Measurements from ENCODE around the gene NCBP2.

Gene NCBP2

DNA sequence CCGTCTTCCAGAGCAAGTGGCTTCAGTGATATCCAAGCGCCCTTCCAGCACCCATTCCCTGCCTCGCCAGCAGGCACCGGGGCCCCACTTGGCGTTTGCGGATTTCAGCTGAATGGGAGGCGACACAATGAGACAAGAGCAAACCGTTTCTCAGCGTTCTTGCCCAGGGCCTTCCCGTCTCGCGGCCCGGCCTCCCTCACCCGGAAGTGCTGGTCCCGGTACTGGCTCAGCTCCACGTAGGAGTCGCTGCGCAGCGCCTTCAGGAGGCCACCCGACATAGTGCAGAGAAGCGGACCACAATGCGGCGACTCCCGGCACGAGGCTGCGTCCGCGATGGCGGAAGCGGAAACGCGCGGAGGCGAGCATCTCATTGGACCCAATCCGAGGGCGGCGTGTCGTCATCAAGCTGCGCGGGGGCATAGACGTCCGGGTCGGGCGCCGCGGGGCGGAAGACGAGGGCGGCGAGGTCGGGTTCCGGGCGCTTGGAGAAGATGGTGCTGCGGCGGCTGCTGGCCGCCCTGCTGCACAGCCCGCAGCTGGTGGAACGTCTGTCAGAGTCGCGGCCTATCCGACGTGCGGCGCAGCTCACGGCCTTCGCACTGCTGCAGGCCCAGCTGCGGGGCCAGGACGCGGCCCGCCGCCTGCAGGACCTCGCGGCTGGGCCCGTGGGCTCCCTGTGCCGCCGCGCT, at the start of gene NCBP2:
NCBP2 (minus strand) TSS at position 303 of the 689 bp plus-strand sequence; CDS start at position 278, 25 bp downstream.
- DNase-seq: peak; percentile 100

DNA sequence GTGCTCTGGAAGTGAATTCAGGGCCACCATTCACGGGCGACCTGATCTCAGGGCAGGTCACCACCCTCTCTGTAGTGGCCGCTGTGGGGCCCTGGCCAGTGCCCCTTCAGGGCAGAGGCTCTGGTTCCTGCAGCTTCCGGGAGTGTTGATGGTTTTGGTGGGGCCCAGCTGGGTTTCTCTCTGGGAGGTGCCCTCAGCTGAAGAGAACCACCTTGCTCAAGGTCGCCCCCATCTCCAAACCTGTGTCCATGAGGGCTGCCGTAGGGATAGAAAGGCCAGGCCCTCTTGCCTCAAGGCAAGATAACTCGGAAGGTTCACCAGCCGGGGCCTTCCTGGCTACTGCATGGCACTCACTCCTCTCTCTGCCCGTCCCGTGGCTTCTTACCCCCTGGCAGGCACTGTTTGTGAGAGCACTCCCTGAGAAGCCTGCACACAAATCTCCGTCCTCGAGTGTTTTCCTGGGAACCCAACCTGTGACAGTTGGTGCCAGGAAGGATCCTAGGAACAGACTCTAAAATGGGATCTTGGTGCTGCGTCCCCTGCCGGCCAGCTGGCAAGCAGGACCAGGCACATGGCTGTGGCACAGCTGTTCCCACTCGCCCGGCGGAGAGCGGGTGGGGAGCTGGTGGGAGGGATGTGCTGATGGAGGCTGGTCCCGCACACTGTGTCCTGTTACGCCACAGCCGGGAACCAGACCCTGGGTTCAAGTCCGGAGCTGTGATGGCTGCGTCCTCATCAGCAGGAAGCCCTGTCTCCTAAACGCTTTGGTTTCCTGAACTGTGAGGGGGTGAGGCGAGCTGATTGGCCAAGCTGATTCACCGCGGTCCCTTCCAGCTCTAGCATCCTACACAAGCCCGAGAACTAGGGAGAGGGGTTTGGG, 49.5 kb upstream of the NCBP2 start:
- DNase-seq: no peak

DNA sequence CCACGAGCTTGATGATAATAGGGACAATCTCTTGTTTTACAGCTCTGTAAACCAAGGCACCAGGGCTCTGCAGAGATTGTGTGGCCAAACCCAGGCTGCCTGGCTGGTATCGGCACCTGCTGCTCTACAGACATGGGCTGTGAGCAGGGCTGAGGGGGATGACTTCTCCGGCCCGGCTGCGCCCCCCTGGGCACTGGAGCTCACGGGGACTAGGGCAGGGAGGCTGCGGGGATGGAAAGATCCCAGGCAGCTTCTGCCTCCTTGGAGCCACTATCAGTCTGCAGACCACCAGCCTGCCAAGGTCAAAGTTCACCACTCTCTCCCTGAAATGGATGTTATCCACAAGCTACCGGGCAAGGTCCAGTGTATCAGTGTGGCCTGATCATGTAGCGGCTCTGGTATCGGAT, 48.3 kb upstream of the NCBP2 start:
- DNase-seq: no peak

DNA sequence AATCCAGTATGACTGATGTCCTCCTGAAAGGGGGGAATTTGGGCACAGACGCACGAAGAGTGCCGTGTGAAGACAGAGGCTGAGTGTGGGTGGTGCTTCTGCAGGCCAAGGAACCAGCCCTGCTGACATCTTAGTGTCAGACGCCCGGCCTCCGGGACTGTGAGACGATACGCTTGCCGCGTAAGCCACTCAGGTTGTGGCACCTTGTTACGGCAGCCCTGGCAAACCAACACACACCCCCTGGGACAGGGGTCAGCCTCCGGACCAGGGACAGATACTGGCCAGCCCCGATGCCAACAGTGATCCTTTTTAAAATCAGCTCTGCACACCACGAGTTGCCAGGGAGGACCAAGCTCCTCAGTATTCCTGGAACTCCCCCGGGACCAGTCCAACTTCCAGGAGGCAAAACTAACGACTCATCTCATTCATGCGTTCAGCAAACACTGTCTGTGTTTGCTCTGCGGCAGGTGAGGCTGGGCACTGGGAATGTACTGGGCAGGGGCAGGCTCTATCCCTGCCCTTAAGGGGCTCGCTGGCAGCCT, 47.5 kb upstream of the NCBP2 start:
- DNase-seq: no peak

DNA sequence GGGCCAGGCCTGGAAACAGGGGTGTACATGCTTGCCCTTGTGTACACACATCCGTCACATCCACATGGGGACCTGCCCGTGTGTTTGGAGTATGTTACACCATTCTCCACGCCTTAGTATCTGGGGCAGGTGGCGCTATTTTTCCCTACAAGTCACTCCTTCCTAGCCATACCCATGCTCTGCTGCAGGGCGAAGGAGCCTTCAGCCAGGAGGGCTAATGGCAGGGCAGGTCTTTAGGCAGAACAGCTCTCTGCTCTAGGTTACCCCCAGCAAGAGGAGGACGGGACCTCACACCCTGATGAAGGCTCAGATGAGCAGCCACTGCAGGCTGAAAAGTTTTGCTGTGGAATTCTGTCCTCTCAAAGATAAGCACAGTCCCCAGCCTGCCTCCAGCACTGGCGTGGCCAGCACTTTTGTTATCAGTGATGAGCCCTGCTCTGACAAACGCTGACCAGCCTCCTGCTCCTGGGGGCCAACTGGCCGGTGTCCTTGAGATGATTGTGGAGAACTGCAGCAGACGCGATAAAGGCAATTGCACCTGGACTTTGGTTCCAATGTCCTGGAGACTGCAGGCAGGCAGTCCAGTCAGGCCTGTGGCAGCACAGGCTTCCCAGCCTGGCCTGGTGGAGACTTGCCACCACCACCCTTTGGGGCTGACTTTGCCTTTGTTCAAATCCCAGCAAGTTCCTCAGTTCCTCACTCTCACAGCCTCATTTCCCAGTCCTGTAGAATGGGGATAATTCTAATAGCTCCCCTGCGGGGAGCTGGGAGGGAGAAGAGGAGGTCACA, 46.1 kb upstream of the NCBP2 start:
- DNase-seq: no peak

DNA sequence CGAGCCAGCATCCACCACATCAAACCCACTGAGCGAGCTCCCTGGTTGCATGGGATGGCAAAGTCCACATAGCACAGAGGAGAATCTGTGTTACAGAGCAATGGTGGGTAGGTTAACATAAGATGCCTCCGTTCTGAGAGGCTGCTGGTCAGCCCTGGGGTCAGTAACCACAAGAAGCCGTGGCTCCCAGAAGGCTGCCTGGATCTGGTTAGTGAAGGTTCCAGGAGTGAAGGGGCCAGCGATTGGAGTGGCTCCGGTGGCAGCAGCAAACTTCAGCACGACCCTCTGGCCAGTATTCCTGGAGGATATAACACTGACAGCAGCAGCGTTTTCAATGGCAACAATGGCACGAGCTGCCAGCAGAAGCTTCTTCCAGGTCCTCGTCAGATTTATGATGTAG, 44.7 kb upstream of the NCBP2 start:
- DNase-seq: no peak

DNA sequence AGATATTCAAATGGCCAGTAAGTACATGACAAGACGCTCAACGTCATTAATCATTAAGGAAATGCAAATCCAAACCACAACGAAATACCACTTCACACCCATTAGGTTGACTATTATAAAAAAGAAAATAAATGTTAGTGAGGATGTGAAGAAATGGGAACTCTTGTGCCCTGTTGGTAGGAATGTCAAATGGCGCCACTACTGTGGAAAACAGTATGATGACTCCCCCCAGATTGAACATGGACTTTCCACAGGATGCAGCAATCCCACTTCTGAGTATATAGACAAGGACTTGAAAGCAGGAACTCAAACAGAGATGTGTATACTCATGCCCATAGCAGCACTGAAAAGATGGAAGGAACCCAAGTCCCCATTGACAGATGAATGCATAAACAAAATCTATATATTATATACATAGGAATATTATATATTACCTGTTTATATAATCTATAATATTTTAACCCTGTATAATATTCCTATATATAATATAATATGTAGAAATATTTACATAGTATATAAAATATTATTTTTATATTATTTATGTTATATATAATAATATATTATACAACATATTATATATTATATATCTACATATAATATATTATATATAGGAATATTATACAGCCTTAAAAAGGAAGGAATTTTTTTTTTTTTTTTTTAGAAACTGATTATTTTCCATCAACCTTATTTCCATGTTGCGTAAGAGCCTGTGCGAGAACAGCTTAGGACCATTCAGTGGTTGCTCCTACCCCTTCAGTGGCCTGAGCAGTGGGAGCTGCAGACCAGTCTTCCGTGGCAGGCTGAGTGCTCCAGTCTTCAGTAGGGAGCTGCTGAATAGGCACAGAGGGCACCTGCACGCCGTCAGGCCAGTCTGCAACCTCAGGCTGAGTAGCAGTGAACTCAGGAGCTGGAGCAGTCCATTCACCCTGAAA, 43.9 kb upstream of the NCBP2 start:
- no peak for DNase-seq

DNA sequence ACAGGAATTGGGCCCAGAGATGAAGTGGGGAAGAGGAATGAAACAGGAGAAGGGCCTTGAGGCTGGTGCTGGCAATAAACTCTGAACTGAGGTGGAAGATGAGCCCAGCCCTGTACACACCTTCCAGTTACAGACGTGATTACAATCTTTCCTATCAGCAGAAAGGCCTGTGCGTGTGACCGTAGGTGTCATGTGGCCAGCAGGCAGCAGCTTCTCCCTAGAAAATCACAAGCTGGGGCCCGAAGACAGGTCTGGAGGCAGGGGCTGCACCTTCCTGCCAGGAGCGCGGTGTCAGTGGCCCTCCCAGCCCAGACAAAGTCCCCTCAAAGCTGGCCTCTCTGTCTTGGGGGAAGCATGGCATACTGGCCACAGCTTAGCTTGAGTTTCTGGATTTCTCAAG, 43.0 kb upstream of the NCBP2 start:
- no peak for DNase-seq

DNA sequence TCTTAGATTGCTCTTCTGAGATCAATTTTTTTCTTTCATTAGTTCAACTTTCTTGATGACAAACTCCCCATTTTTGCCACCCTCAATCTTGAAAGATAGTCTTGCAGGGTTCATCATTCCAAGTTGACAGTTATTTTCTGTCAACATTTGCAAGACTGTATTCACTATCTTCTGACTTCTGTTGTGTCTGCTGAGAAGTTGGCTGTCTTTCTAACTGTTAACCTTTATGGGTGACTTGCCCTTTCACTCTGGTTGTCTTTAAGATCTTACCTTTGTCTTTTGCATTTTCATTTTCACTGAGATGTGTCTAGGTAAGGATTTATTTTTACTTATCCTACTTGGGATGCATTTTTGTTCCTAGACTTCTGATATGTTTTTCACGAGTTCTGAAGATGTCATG, 40.9 kb upstream of the NCBP2 start:
- DNase-seq: no peak

DNA sequence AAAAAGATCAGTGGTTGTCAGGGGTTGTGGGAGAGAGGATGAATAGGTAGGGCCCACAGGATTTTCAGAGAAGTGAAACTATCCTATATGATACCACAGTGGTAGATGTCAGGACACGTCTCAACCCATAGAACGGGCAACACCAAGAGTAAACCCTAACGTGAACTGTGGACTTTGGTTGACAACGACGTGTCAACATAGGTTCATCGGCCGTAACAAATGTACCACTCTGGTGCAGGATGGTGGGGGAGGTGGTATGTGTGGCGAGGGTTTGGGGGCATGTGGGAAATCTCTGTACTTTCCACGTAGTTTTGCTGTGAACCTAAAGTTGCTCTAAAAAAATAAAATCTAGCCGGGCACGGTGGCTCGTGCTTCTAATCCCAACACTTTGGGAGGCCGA, 39.3 kb upstream of the NCBP2 start:
- DNase-seq: no peak

DNA sequence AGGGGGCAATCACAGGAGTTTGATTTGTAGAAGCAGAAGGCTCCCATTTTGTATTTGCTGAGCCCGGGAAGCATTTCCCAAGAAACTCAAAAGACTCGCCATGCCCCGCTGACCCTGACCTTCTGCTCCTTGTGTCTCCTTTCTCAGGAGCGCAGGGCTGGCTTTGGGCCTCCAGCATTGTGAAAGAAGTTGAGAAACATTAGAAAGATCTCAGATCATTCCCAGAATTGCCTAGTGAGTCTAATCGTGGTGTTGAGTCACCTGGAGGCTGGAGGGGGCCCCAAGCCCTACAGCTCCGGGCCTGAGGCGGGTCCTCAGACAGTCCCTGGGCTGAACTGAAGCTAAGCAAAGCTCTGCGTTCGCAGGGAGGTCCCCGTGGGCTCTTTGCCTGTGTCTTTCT, 37.2 kb upstream of the NCBP2 start:
- DNase-seq: no peak

DNA sequence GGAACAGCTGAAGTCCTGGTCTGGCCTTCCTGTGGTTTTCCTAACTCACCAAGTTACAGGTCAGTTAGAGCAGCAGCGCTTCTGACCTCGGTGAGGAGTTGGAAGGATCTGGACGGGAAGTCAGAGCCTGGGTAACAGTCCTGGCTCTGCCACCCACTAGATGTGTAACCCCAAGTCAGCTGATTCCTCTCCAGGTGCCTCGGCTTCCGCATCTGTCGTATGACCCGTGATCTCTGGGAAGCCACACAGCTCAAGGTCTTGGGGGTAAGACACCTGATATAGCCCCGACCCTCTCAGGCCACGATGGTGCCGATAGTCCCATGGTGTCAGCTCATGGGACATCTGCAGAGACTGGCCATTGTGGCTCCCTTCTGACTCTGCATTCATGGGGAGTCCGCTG, 34.6 kb upstream of the NCBP2 start:
- no peak for DNase-seq

DNA sequence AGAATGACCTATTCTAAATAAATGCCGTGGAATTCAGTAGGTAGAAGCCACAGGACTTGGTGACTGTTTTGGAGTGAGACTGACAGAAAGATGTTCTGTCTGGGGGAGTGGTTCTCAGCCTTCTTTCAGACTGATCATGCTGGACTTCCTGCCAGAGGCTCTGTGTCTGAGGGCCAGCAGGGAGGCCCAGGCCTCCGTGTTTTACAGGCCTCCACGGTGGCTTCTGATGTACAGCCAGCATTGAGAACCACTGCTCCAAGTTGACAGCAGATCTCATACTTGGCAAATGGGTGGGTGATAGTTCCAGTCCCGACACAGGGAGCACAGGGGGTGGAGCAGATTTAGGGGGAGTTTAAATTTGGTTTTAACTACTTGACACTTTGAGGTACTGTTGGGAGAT, 33.0 kb upstream of the NCBP2 start:
- no peak for DNase-seq

DNA sequence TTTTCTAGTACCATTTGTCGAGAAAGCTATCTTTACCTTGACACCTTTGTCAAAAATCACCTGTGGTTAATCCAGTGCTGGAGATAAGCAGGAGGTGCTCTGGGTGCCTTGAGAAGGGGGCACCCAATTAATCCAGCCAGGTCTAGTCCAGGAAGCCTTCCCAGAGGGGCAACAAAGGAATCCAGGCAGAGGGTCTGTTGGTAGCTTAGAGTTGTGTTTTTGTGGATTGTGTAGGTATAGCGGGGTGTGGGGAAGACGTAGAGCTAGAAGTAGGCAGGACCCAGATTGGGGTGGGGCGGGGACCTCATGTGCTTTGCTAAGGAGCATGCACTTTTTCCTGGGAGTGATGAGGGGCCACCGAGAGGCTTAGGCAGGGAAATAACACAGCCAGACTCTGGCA, 32.3 kb upstream of the NCBP2 start:
- no peak for DNase-seq

DNA sequence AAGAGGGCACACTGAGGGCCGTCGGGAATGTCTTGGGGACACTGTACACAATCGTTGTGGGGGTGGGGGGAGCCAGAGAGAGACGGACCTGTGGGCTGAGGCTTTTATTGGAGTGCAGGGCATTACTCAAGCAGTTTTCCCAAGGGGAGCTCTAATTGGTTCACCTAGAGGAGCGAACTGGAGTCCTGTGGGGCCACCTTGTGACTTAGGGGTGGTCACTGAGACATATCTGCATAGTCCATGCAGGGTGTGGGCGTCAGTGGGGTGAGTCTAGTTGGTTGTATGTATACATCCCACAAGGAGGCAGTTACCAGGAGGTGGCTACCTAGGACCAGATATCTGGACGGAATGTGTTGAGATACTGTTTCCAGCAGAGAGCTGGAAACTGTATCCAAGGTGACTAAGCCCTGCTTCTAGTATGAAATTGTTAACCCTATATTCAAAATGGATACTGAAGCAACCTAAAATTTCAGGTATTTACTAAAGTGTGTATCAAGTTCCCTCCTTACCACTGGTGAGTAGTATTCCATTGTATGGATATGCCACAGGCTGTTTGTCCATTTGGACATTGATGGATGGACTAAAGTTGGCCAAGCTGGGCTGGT, 28.9 kb upstream of the NCBP2 start:
- DNase-seq: no peak

DNA sequence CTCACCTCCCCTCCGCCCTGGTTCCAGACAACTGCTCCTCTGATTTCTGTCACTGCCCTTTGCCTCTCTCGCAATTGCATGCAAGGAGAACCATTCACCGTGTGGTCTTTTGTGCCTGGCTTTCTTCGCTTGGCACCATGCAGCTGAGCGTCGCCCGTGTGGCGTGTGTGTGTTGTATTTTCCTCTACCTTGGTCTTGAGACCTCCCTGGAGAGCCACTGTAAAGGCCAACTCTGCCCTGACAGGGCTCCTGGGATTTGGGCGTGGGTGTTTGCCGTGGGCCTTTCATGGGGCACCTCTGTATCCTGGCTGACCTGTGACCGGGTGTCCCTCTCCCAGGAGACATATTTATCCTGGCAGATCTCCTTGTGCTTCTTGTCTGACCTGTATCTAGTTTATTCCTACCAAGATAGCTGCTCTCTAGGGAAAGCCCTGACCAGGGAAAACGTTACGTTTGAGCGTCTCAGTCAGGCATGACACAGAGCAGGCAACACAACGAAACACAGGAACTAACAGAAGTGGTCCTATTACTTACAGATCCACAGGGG, 28.3 kb upstream of the NCBP2 start:
- no peak for DNase-seq

DNA sequence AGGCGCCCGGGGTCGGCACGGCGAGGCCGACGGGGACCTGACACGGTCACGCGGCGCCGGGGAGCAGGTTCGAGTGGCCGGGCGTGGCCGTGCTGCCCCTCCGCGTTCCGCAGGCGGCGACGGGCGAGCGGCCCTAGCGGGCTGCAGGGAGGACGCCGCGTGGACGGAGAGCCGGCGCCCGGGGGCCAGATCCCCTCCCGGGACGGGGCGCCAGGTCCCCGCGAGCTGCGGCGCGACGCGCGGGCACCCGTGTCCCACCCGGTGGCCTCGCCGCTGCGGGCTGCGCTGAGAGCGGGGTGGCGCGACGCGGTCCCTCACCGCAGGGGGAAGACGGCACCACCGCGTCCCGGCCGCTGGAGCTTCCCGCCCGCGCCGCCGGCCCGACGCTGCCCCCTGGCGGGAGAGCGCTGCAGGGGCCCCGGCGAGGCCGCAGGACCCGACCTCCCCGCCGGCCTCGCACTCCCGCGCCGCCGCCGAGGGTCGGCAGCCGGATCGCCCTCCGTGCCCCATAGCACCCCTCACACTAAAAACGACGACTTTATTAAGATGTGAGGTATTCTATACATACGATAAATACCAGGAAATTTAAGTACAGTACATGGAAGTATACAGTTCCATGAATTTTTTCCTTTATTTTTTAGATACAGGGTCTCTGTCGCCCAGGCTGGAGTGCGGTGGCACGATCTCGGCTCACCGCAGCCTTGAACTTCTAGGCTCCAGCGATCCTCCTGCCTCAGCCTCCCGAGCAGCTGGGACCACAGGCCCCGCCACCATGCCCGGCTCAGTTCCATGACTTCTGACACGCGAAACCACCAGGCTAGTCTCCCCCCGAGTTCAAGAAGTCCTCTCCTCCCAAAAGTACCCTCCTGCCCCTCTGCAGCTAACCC, 27.6 kb upstream of the NCBP2 start:
- peak; percentile 55 for DNase-seq

DNA sequence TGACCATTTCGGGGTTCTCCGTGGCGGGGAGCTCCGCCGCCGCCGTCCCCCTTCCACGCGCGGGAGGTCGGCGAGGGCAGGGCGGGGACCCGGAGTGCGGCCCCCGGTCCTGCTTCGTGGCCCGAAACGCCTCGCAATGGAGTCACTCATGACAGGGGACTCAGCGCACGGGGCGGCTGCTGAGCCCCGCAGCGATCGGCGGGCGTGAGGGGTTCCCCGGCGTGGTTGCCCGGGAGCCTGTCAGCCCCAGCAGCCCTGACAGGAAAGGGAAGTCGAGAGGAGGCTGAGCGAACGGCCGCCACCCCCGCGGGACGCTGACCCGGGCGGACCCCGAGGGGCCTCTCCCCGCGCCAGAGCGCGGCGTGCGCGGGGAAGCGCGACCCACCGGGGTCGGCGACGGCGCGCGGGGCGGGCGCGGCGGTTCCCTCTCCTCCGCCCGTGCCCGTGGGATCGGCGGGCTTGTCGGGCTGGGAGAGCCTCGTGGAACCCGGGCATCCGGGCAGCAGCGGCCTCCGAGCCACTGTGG, 26.9 kb upstream of the NCBP2 start:
- DNase-seq: peak; percentile 22

DNA sequence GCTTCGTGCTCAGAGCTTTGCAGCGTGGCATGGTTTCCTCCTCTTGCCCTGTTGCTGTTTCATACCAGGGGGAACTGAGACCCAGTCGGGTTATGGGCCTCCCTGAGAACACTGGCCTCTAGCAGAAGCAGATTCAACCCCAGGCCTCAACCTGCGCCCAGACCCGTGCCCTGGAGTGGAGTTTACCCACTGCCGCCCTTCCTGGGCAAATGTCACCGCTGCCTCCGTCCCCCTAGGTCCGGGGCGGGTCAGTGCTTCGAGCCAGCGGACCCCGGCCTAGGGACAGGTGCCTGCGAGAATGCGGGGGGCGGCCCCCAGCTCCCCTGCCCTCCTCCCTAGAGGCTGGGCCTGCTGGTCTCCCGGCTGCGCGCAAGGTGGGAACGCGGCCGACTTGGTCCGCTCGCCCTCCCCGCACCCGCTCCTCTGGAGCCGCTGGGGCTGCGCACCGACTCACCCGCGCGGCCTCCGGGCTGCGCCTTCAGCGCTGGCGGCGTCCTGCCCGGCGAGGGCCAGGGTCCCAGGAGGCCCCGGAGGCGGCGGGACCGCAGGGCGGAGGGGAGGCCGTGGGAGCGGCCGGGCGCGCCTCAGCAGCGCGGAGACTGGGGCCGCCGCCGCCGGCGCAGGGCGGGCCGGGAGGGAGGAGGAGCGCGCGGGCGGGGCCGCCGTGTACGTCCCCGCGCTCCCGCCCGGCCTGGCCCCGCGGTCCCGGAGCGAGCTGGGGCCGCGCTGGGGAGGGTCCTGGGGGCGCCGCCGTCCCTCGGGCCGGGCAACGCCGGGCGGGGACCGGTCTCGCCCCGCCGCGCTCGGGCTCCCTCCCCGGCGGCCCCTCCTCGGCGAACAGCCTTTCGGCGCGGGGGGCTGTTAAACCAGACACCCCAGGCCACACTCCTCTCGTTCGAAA, 26.2 kb upstream of the NCBP2 start, which contains the start of gene PIGZ:
PIGZ (minus strand) TSS at position 601 of the 901 bp plus-strand sequence. CDS start 16,802 bp downstream, outside the sequence.
- DNase-seq: no peak
